DMS53 treated with DMSO at 0.1 percent for 48 hours (cell line): ENCODE results near the gene DLG2.

Source experiments
- DNase-seq: peaks from one replicate; lab custom pipeline; 2025; ENCODE audit not compliant: unreplicated experiment; lab: John Stamatoyannopoulos, UW

DLG2 gene

GRCh38 chr11:84607975-84608836, 1018.9 kb downstream of the DLG2 start:
- DNase-seq: peak; percentile 55

GRCh38 chr11:84594602-84595001, 1032.5 kb downstream of the DLG2 start:
- DNase-seq: no peak

- DNase-seq: no peak
Measured at GRCh38 chr11:84590106-84590505, 1037.0 kb downstream of the DLG2 start.

- DNase-seq: no peak
Measured at GRCh38 chr11:84588131-84588829, 1038.9 kb downstream of the DLG2 start.

- no peak for DNase-seq
Measured at GRCh38 chr11:84583106-84583505, 1044.0 kb downstream of the DLG2 start.

GRCh38 chr11:84581083-84581482, 1046.1 kb downstream of the DLG2 start:
- DNase-seq: no peak

GRCh38 chr11:84580428-84580827, 1046.7 kb downstream of the DLG2 start:
- peak; percentile 93 for DNase-seq

- no peak for DNase-seq
Measured at GRCh38 chr11:84573868-84574267, 1053.3 kb downstream of the DLG2 start.

- no peak for DNase-seq
Measured at GRCh38 chr11:84566671-84567070, 1060.5 kb downstream of the DLG2 start.

GRCh38 chr11:84564867-84565184, 1062.3 kb downstream of the DLG2 start:
- no peak for DNase-seq

- peak; percentile 97 for DNase-seq
Measured at GRCh38 chr11:84564180-84564866, 1062.8 kb downstream of the DLG2 start.

- no peak for DNase-seq
Measured at GRCh38 chr11:84563356-84563755, 1063.8 kb downstream of the DLG2 start.

GRCh38 chr11:84560206-84560605, 1066.9 kb downstream of the DLG2 start:
- DNase-seq: no peak

- peak; percentile 76 for DNase-seq
Measured at GRCh38 chr11:84558085-84558905, 1068.8 kb downstream of the DLG2 start.

GRCh38 chr11:84552791-84553190, 1074.4 kb downstream of the DLG2 start:
- no peak for DNase-seq

- no peak for DNase-seq
Measured at GRCh38 chr11:84549217-84549616, 1077.9 kb downstream of the DLG2 start.

GRCh38 chr11:84544566-84544965, 1082.6 kb downstream of the DLG2 start:
- no peak for DNase-seq

GRCh38 chr11:84543367-84544159, 1083.6 kb downstream of the DLG2 start:
- DNase-seq: no peak

GRCh38 chr11:84541731-84542340, 1085.3 kb downstream of the DLG2 start:
- DNase-seq: no peak

- DNase-seq: no peak
Measured at GRCh38 chr11:84536456-84536855, 1090.7 kb downstream of the DLG2 start.
